GM23338 (cell line): ENCODE measurements around the gene PAPOLG. TPM values are rescaled to one million over a fixed set of nuclear protein-coding genes. Genes with fewer than 3 reads are reported as not detected.

ENCODE experiments used
- ATAC-seq: fragments of 200-7000 bp; cut with Tn5 transposase; 3 replicates; pipeline ENCODE4 v1.9.1; 2020
- DNase-seq: peaks from one replicate; pipeline ENCODE4 v3.0.0-alpha.2; 2015; ENCODE audit warnings: low spot score
- H2AFZ ChIP-seq: fragments of 200-600 bp; sonication (generic); 2 replicates; pipeline ENCODE4 v1.8.0; 2016; ENCODE audit warnings: antibody characterized with exemption, mild to moderate bottlenecking, moderate library complexity
- H3F3A ChIP-seq: fragments of 200-600 bp; sonication (generic); replicated peaks from 2 replicates; pipeline ENCODE4 v1.8.0; 2017; ENCODE audit warnings: antibody characterized with exemption, mixed run types, low read depth
- H3K27ac ChIP-seq: fragments of 200-600 bp; sonication (generic); 2 replicates; pipeline ENCODE4 v1.6.1; 2016; ENCODE audit warnings: low read depth
- H3K27me3 ChIP-seq: fragments of 200-600 bp; sonication (generic); 2 replicates; pipeline ENCODE4 v1.8.0; 2016; ENCODE audit warnings: mild to moderate bottlenecking, mixed run types, moderate library complexity; ENCODE audit not compliant: insufficient read depth
- H3K36me3 ChIP-seq: fragments of 200-600 bp; sonication (generic); 2 replicates; pipeline ENCODE4 v1.8.0; 2016; ENCODE audit warnings: mild to moderate bottlenecking; ENCODE audit not compliant: insufficient read depth
- H3K4me1 ChIP-seq: fragments of 200-600 bp; sonication (generic); 2 replicates; pipeline ENCODE4 v1.8.0; 2016; ENCODE audit warnings: mild to moderate bottlenecking, moderate library complexity; ENCODE audit not compliant: insufficient read depth
- H3K4me2 ChIP-seq: fragments of 200-600 bp; sonication (generic); 2 replicates; pipeline ENCODE4 v1.7.1; 2017; ENCODE audit warnings: mixed run types
- H3K4me3 ChIP-seq: fragments of 200-600 bp; sonication (generic); 2 replicates; pipeline ENCODE4 v1.6.1; 2016; ENCODE audit warnings: mixed run types
- H3K79me2 ChIP-seq: fragments of 200-600 bp; sonication (generic); replicated peaks from 2 replicates; pipeline ENCODE4 v1.8.0; 2017; ENCODE audit warnings: mild to moderate bottlenecking; ENCODE audit not compliant: insufficient read depth
- H3K9me2 ChIP-seq: fragments of 200-600 bp; sonication (generic); 2 replicates; pipeline ENCODE4 v1.8.0; 2017; ENCODE audit not compliant: insufficient read depth
- H4K20me1 ChIP-seq: fragments of 200-600 bp; sonication (generic); replicated peaks from 2 replicates; pipeline ENCODE4 v1.8.0; 2017; ENCODE audit warnings: mild to moderate bottlenecking; ENCODE audit not compliant: insufficient read depth
- H3K27ac Mint-ChIP-seq: 2 replicates; pipeline ENCODE4 v1.8.0; 2020; ENCODE audit warnings: inconsistent platforms, mild to moderate bottlenecking, moderate library complexity, mixed read lengths
- H3K27me3 Mint-ChIP-seq: 3 replicates; pipeline ENCODE4 v1.8.0; 2022; ENCODE audit warnings: low read depth, mild to moderate bottlenecking, moderate library complexity, mixed read lengths, inconsistent platforms; ENCODE audit not compliant: insufficient read depth, poor library complexity
- H3K36me3 Mint-ChIP-seq: 3 replicates; pipeline ENCODE4 v1.8.0; 2021; ENCODE audit warnings: low read depth, mild to moderate bottlenecking, inconsistent platforms, moderate library complexity, mixed read lengths
- H3K4me1 Mint-ChIP-seq: 3 replicates; pipeline ENCODE4 v1.8.0; 2020; ENCODE audit warnings: mild to moderate bottlenecking, inconsistent platforms, mixed read lengths
- H3K4me3 Mint-ChIP-seq: 3 replicates; pipeline ENCODE4 v1.8.0; 2021; ENCODE audit warnings: moderate library complexity, mild to moderate bottlenecking, inconsistent platforms, mixed read lengths
- H3K9me3 Mint-ChIP-seq: 3 replicates; pipeline ENCODE4 v1.8.0; 2020; ENCODE audit warnings: moderate library complexity, mild to moderate bottlenecking, inconsistent platforms, mixed read lengths
- CREB1 ChIP-seq: fragments of 250-450 bp; sonication (Bioruptor Pico); IDR thresholded peaks from 2 replicates; pipeline ENCODE4 v1.5.0; 2020; ENCODE audit warnings: low read depth, mild to moderate bottlenecking, moderate library complexity
- CTCF ChIP-seq, 2 experiments: fragments of 200-600 bp in 1 of 2; sonication (generic) in 1 of 2; conservative IDR thresholded peaks; 2 replicates each; pipeline versions ENCODE4 v1.5.1 to v1.6.1; 2016 to 2017; ENCODE audit warnings: antibody characterized with exemption in 2 of 2, low read depth in 2 of 2, mild to moderate bottlenecking in 2 of 2, moderate library complexity in 1 of 2
- EZH2 ChIP-seq: fragments of 200-600 bp; sonication (generic); IDR thresholded peaks from one replicate; pipeline ENCODE4 v1.8.0; 2017; ENCODE audit warnings: antibody characterized with exemption, mild to moderate bottlenecking, low read depth; ENCODE audit not compliant: unreplicated experiment
- JUNB ChIP-seq: IDR thresholded peaks from one replicate; pipeline ENCODE4 v1.6.1; 2016; ENCODE audit warnings: antibody characterized with exemption; ENCODE audit not compliant: unreplicated experiment
- NANOG ChIP-seq: IDR thresholded peaks from 2 replicates; pipeline ENCODE4 v1.6.1; 2016; ENCODE audit warnings: antibody characterized with exemption, borderline replicate concordance
- POLR2AphosphoS5 ChIP-seq: IDR thresholded peaks from 2 replicates; pipeline ENCODE4 v1.6.1; 2016; ENCODE audit warnings: antibody characterized with exemption, low read depth
- REST ChIP-seq: IDR thresholded peaks from one replicate; pipeline ENCODE4 v1.6.1; 2018; ENCODE audit warnings: antibody characterized with exemption; ENCODE audit not compliant: unreplicated experiment
- polyA plus RNA-seq: library from polyadenylated mRNA; unstranded; fragments of >200 nt; fragmentation: Nextera tagmentation; extraction: Ambion mirVana; gene quantifications from 2 replicates; pipeline ENCODE4 v1.2.1, GENCODE V29; 2016
- total RNA-seq: library from RNA; depleted of rRNA; stranded (reverse); fragments of >200 nt; shearing (Covaris generic); gene quantifications from 2 replicates; pipeline ENCODE4 v1.2.3, GENCODE V29; 2014

The PAPOLG gene
- total and polyA plus RNA-seq, 2 experiments from 2014 or later: 13.8 to 31.2 TPM

GRCh38 chr2:60830991-60831390, 74.9 kb downstream of the PAPOLG start:
- no peak overlapping the region for H3K4me3 Mint-ChIP-seq
- no peaks in the 10 kb centered on the region for H3K79me2 ChIP-seq
- no peak for DNase-seq
- peaks cover 12% of the 10 kb centered on the region for H3K27me3 ChIP-seq
- no peak overlapping the region for H3K27ac ChIP-seq
- TF ChIP-seq POLR2AphosphoS5 (no peak), REST (no peak), CTCF (conservative IDR thresholded peaks at IDR 0.05; ENCODE audit: low read depth in 2 of 2) (no peak)
- H3K36me3 Mint-ChIP-seq: no peaks in the 10 kb centered on the region
- ATAC-seq: no peak
- H3F3A ChIP-seq: no peaks in the 10 kb centered on the region
- peaks cover 5% of the 10 kb centered on the region; the same call in 1 of the 2 replicates for H3K9me2 ChIP-seq
- peaks cover 8% of the 10 kb centered on the region for H3K4me1 Mint-ChIP-seq
- H3K4me3 ChIP-seq: no peak overlapping the region
- H3K27ac Mint-ChIP-seq: no peak overlapping the region
- H3K27me3 Mint-ChIP-seq: peaks cover 11% of the 10 kb centered on the region
- H4K20me1 ChIP-seq: no peaks in the 10 kb centered on the region
- no peaks in the 10 kb centered on the region for H3K9me3 Mint-ChIP-seq
- H2AFZ ChIP-seq: peak overlapping the region; percentile 89; the same call in 1 of the 2 replicates
- H3K36me3 ChIP-seq: no peaks in the 10 kb centered on the region
- no peak overlapping the region for H3K4me2 ChIP-seq
- no peaks in the 10 kb centered on the region for H3K4me1 ChIP-seq

GRCh38 chr2:60831921-60832320, 75.9 kb downstream of the PAPOLG start:
- Mint-ChIP-seq H3K4me1 (peaks cover 8% of the 10 kb centered on the region), H3K27me3 (peaks cover 14% of the 10 kb centered on the region), H3K27ac (no peak overlapping the region), H3K4me3 (no peak overlapping the region), H3K36me3 (no peaks in the 10 kb centered on the region), H3K9me3 (no peaks in the 10 kb centered on the region)
- Histone ChIP-seq H2AFZ (no peak overlapping the region), H3K4me2 (no peak overlapping the region), H3K4me3 (no peak overlapping the region), H3K4me1 (no peaks in the 10 kb centered on the region), H3K27me3 (peaks cover 21% of the 10 kb centered on the region), H3K79me2 (no peaks in the 10 kb centered on the region), H3K36me3 (no peaks in the 10 kb centered on the region), H3K27ac (no peak overlapping the region), H3F3A (no peaks in the 10 kb centered on the region), H3K9me2 (peaks cover 5% of the 10 kb centered on the region; the same call in 1 of the 2 replicates), H4K20me1 (no peaks in the 10 kb centered on the region)
- no peak for DNase-seq
- ATAC-seq: no peak
- TF ChIP-seq NANOG: no peak
- no peak for TF ChIP-seq JUNB
- TF ChIP-seq CREB1: no peak
- TF ChIP-seq POLR2AphosphoS5: no peak
- TF ChIP-seq REST: no peak
- no peak for TF ChIP-seq EZH2
